LoVo (cell line): Measurements from ENCODE around the gene ZFP92.
"Not testable (repeated sequence)": the region's sequence is repeated elsewhere in the genome, so short reads cannot be mapped to it uniquely, and the experiment has no call there.

Source experiments
- DNase-seq: peaks from one replicate; pipeline ENCODE4 v3.0.0-alpha.2; 2016; ENCODE audit warnings: low spot score

Gene ZFP92

DNA sequence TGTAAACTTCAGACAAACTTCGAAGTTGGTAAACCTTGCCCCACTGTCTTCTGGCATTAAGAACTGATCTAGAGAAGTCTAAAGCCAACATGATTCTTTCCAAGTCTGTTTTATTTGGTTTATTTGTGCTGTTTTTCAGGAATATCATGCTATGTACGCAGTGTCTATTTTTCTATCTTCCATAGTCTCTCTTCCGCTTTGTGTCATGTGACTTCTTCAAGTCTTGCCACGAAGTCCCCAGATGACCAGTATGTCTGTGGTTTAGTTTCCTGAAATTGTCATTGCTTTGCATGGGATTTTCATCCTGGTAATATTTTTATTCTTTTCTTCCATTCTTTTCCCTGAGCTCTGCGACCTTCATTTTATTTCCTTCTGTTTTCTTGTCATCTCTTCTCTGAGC, 25.2 kb upstream of the ZFP92 start:
- DNase-seq: no peak

DNA sequence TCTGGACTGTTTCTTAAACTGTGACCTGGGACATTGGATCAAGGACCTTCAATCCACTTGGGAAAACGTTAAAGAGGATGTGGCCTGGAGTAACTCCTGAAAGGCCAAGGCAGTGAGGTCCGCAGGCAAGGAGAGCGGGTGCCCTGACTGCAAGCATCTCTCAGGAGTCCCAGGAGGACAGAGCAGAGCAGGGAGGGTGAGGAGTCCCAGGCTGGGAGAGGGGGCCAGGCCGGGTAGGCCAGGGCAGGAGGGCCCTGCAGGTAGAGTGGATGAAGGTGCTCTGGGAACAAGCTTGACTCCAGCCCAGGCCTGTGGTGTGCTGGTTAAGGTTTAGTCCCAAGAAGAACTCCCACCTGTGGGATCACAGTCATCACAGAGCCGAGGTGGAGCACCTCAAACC, 23.9 kb upstream of the ZFP92 start:
- DNase-seq: no peak

DNA sequence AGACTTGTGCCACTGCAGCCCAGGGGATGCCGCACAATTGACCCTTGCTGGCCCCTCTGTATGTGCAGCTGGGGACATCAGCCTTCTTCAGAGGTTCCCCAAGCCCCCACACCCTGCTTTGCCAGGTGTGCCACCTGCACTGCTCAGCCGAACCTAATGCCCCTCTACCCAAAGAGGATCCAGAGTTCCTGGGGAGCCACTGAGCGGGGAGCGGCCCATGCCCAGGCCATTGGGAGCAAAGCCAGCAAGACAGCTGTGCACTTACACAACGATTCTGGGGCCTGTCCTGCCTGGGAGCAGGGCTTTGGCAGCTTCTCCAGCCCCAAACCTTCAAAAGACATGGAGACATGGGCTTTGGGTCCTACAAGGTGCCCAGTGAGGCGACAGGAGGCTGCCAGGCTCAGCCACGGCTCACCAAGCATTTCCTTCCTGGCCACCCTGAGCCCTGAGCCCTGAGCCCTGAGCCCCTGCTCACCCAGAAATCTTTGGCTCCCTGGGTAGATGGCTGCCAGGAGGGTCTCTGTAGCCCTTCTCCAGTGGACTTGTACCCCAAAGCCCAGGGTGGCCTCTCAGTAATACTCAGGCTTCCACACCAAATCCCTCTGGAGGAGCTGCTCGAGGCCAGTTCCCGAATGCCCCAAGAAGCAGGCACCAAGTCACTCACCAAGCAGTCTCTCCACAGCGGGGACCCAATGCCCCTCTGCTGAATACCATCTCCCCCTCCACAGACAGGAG, 23.1 kb upstream of the ZFP92 start:
- DNase-seq: no peak

DNA sequence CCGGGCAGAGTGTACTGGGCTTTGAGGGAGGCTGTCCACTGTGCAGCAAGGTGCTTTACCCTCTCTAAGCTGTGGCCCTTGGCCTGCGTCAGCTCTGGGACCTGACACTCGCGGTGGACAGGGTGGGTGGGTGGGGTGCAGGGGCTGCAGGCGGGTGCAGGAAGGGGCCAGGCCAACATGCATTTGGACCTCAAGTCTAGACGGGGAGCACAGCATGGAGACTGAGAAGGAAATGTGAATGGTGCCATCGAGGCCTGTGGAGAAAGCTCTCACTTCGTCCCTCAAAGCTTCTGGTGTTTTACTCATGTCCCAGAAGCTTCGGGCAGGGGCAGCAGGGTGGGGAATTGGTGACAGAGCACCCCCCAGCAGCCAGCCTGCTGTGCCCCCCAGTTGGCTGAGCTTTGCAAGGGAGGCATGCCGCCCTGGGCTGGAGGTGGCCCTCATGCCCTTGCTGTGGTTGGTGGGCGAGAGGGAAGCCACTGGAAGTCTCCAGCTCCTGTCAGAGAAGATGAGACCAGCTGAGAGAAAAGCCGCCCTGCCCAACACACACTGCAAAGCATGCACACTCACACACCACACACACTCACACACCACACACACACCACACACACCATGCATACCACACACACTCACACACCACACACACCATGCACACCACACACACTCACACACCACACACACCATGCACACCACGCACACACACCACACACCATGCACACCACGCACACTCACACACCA, 22.4 kb upstream of the ZFP92 start:
- DNase-seq: no peak

DNA sequence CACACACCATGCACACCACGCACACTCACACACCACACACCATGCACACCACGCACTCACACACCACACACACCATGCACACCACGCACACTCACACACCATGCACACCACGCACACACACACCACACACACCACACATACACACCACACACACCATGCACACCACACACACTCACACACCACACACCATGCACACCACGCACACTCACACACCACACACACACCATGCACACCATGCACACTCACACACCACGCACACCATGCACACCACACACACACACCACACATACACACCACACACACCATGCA, 21.9 kb upstream of the ZFP92 start:
- DNase-seq: not testable (repeated sequence)

DNA sequence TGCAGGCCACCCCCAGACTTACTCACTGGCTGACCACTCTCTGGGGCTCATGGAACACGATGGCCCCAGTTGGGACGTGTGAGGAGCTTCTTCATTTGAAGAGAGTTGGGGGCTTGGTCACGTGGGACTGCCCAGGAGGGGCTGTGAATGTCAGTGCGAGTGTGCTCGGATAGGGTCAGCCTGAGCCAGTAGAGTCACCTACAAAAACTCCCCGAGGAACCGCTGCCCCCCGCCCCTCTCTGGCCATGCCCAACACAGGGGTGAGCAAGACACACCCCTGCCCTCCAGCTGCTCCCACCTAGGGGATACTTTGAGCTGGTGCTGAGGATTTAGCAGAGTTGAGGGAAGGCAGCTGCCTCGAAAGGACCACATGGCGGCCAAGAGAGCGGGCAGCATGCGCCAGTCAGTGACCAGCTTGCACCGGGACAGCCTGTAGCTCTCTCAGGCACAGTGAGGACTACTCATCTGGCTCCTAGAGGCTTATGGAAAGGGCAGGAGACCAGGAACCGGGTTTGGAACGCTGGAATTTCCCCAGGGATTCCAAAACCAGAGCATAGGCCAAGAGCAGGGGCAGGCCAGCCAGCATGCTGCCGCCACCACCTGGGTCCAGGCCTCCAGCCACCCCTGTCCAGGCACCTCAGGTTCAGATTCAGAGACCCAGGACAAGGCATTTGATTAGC, 18.5 kb upstream of the ZFP92 start:
- no peak for DNase-seq

DNA sequence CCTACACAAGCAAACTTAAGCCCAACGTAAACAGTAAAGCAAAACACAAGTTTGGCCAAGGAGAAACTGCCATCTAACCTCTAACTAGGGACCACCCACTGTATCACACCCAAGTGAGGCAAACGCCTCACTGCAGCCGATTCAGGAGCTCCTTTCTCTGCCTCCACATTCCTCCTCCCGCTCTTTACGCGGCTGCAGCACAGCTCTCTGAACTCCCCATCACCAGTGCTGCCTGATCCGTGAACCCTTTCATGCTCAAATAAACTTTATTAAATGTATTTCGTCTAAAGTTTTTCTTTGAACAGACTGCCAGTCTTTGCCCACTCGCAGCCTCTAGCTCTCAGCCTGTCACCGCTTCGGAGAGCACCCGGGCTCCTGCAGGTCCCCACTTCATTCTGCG, 16.7 kb upstream of the ZFP92 start:
- no peak for DNase-seq

DNA sequence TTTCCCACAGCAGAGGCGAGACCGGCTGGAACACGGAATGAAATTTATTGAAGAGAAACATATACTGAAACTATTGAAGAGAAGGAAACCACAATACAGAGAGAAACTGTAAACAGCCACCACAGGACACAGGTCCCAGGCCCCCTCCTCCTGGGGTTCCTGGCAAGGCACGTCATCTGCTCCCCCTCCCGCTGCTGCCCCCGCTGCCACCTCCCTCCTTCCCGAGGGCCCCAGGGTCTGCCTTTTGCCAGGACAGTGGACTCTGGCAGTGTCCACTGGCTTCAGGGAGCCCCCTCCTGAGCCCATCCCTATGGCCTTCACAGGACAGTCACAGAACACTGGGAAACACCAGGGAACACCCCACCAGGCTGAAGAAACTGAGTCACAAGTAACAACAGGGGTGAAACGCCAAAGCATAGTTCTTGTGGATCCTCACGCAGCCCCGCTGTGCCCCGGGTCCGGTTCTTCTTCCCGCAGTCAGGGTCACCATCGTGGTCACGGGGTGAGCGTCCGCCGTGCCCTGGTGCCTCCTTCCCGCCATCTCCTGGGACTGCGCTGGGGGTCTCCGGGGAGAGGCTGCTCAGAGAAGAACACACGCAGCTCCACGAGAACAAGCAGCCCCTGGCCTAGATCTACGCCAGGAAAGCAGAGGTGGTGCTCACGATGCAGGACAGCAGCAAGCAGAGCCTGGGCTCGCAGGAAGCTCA, 15.5 kb upstream of the ZFP92 start:
- DNase-seq: no peak

DNA sequence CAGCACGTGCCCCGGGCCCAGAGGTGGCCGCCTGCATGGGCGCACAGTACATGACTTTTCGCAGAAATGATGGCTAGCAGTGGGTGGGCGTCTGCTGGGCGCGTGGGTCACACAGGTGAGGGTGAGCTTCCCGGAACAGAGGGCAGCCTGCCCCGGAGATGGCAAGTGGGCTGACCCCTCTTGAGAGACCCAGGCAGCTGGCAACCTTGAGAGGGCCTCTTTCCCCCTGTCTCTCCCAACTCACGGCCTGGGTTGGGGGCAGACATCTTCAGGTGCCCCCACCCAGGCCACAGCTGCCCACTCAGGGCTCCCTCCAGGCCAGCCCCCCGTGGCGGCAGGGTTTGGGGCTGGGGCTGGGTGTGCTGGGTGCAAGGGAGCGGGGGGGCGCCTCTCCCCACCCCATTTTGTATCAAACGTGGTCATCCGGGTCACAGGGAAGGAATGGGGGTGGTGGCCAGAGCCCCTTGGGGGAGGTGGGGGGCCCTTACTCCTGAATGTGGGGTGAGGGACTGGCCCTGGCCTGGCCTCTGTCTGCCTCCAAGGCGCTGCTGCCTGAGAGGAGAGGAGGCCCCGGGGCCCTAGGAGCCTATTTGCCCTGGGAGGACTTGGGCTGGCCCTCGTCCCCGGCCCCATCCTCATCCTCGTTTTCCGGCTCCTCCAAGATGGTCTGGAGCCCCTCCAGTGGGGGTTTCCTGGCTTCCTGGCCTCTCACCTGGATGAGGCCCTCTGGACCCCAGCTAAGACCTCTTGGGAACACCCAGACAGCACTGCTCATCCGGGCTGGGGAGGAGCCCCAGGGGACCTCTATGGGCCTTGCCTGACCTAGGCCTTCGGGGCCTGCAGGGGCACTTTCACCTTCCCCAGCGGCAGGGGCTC, 14.7 kb upstream of the ZFP92 start:
- no peak for DNase-seq

DNA sequence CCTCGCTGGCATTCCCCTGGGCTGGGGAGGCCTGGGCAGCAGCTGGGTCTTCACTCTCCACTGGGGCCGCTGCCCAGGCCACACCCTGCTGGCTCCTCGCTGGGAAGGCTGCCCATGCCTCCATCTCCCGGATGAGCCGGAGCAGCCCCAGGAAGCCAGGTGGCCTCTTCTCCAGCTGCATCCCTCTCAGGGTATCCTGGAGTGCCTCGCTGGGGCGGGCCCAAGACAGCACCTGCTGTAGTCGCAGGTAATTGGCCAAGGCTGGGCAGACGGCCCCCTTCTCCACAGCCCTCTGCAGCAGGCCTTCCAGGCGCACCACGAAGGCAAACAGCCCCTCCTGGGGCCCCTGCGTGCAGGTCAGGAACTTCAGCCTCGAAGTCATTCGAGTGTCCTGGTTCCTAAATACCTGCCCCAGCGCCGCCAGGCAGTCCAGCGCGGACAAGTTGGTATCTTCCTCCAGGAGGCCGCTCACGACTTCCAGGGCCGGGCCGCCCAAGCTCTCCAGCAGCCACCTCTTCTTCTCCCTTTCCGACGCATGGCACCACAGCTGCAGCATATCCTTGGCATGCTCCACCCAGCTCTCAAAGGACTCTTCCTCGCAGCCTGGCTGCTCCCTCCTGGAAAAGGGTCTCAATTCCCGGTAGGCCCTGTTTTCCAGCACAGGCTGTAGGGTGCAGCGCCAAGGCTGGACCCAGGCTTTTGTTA, 13.9 kb upstream of the ZFP92 start:
- no peak for DNase-seq

DNA sequence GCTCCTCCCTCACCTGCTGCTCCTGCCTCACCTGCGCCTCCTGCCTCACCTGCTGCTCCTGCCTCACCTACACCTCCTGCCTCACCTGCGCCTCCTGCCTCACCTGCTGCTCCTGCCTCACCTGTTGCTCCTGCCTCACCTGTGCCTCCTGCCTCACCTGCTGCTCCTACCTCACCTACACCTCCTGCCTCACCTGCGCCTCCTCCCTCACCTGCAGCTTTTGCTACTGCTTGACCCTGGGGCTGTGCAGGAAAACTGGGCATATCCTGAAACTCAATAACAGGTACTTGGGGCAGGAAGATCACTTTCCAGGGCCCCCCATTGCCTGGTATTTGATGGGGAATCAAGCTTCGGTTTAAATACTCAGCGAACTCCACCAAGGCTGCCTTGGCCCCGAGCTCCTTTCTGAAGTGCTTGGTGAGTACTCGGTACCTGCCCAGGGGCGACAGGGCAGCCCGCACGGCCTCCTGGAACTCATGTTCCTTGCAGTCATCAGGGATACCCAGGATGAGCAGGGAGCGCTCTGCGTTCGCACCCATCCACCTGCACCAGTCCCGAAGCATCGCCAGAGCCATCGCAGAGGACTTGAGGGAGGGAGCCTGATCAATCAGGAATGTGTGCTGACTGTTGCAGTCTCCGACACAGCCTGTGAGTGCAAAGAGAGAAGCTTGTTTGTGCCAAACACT, 12.9 kb upstream of the ZFP92 start:
- no peak for DNase-seq

DNA sequence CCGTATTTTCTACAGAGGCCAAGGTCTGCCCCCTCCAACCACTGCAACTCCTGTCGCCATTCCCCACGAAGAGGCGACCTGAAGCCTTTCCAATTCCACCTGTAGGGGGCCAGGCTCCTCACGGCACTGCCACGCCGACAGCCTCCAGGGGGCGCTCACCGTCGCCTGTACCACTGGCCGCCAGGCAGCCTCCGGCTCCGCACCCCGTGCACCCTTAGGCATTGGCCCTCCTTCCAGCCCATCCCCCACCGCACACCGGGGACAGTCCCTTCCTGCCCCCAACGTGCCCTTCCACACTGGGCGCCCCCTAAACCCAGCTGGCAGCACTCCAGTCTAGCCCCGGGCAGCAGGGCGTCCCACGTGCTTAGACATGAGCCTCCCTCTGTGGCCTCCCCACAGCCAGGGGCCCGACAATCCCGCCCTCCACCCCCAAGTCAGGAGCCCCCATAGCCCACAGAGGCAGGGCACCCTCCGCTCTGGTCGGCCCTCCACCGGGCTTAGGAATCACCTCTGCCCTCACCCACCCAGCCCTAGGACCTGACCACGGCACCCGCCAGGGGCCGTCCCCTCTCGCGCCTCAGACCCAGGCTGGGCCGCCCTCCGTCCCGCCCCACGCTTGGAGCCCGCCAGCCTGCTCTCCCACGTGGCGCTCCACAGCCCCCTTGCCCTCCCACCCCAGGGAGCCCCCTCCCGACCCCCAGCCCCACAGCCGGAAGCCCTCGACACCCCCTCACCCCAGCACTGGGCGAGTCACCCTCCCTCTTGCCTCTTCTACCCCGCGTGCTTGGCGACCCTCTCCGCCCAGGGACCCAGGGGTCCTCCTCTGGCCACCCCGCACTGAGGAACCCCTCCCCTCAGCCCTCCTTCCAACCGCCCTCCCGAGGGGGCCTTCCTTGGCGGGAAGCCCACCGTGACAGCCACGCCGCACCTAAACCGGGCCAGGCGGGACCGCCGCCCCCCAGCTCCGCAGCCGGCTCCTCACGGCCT, 10.8 kb upstream of the ZFP92 start:
- DNase-seq: peak; percentile 36

DNA sequence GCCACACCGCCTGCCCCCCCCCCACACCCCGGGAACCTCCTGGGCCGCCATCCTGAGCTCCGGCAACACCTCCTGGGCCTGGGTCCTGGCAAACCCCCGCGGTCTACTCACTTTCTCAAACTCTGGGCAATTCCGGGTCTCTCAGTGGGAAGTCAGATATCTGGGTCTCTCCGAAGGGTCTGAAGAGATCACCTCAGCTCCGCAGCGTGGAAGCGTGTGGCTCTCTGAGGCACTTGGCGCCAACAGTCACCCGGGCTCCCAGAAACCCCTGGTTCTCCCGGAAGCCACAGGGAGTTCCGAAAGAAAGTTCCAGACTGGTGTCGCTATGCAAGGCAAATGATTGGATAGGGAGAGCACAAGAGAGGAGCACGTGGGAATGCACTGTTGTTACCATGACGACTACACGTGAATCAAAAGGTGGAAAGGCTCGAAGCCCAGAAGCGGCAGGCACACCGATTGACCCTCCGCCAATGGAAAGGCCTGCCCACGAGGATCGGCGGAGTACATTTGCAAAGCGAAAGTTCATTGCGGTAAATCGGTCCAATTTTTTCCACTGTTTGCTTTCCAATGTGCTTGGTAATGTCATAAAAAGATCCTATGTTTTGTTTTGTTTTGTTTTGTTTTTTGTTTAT, 10.0 kb upstream of the ZFP92 start, which contains the start of gene PNMA6E:
PNMA6E (minus strand) TSS at position 218 of the 632 bp plus-strand sequence. CDS start 2,501 bp downstream, outside the sequence.
- DNase-seq: no peak

DNA sequence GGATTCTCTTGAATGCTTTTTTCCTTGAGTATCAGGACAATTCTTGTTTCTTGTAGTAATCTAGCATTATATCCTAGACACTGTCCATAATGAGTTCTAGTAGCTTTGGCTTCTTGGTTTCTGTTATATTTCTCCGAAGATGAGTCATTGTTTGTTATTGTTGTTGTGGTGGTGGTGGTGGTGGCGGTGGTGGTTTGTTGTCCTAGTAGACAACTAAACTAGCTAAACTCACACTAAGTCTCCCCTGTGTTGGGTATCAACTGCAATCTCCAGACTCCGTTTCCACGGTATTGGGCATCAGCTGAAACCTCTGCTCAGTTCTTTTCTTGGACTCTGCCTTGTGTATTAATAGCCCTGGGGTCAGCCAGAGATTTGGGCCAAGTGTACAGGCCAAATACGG, 6.9 kb upstream of the ZFP92 start:
- not testable (repeated sequence) for DNase-seq

DNA sequence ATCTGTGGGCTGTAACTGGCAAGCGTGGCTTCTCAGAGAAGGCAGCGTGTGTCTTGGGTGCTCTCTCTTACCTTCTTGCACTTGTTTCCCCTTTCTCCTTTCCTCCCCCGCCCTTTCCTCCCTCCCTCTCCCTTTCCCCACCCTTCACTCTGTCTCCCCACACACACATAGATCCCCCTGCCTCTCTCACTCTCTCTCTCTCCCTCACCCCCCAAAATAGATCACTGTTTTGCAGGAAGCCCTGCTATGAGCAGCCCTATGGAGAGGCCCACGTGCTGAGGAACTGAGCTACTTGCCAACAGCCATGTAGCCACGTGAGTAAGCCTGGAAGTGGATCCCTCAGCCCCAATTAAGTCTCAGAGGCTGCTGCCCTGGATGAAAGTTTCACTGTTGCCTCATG, 5.8 kb upstream of the ZFP92 start:
- DNase-seq: no peak

DNA sequence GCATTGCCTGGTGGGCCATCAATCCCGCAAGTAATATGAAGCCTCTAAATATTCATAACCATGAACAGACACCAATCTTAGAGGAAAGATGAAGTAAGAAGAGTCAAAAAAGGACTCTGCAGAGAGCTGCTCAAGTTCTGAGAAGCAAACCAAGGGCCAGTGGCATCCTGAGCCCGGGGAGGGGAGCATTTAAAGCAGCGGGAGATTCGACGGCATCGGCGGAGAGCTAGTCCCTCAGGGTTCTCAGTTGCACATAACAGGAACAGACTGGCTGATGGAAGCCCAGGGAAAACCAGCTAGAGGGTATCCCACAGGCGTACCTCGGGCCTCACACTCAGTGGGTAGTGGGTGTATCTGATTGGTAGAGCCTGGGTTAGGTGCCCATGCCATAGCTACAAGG, 5.3 kb upstream of the ZFP92 start:
- no peak for DNase-seq

DNA sequence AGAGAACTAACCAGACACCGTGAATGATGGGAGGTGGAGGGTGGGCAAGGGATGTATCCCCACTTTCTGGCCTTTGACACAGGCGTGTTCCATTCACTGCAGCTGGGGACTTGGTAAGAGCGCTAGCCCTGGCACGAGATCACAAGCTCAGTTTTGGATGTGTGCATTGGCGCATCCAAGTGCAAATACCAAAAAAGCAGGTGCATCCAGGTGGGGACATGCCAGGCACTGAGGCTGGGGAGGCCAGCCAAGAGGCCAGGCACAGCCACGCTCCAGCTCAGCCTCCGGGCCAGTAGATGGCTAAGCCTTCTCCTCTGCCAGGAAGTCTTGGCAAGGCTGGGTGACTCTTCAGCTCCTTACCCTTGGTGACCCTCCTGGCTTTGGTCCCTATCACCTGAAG, 4.4 kb upstream of the ZFP92 start:
- DNase-seq: no peak

DNA sequence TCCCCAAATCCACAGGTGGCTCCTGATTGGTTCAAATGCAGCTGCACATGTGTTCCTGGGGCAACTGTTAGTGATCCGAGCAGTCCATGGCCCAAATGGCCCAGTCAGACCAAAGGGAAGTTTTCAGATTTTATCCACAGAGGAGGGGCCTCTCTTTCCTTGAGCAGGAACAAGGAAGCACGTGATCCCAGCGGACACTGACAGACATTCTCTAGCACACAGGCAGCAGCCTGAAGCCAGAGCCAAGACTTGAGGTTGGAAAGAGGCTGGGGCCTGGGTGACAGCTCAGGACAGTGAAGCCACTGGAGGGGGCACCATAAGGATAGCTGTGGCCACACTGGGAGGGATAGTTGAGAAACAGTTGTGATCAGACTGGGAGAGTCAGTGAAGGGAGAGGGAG, 3.5 kb upstream of the ZFP92 start:
- DNase-seq: no peak
